HEK293 (cell line): ENCODE data around the gene ABLIM3.
A peak's percentile ranks its signal among the peaks of the same experiment; 100 is the strongest.

ENCODE experiments used
- CTCF ChIA-PET: fragments of 350-600 bp; formaldehyde crosslinking; extraction: SDS; loops from one replicate; lab custom pipeline; 2021; ENCODE audit warnings: antibody characterized with exemption; lab: Yijun Ruan, JAX
- POLR2A ChIA-PET: fragments of 300-600 bp; formaldehyde crosslinking; extraction: SDS; loops from one replicate; lab custom pipeline; 2020; ENCODE audit warnings: antibody characterized with exemption, inconsistent platforms; lab: Yijun Ruan, JAX
- H3K27ac ChIP-seq: fragments of 200-500 bp; sonication (Bioruptor generic); 2 replicates; pipeline ENCODE4 v1.5.1; 2014; ENCODE audit warnings: low read depth, low read length, control low read depth, inconsistent platforms; ENCODE audit errors: extremely low read depth
- H3K36me3 ChIP-seq, 2 experiments: fragments of 200-500 bp in 1 of 2; sonication (Bioruptor generic) in 1 of 2; 1 replicate in 1 of 2; 2 replicates in 1 of 2; pipeline ENCODE4 v1.5.1; 2014 to 2017; ENCODE audit warnings: inconsistent platforms in 2 of 2, low read length in 2 of 2; ENCODE audit not compliant: control insufficient read depth in 2 of 2, insufficient read depth in 1 of 2
- H3K4me1 ChIP-seq: fragments of 200-500 bp; sonication (Bioruptor generic); 2 replicates; pipeline ENCODE4 v1.5.1; 2014; ENCODE audit warnings: mild to moderate bottlenecking, low read length, inconsistent platforms; ENCODE audit not compliant: control insufficient read depth, insufficient read depth
- H3K4me3 ChIP-seq: 2 replicates; pipeline ENCODE4 v1.5.1; 2011; ENCODE audit warnings: low read depth, mild to moderate bottlenecking, control low read depth, low read length, moderate library complexity
- H3K9me3 ChIP-seq: fragments of 200-500 bp; sonication (Bioruptor generic); 2 replicates; pipeline ENCODE4 v1.5.1; 2014; ENCODE audit warnings: low read depth, low read length, inconsistent platforms; ENCODE audit not compliant: control insufficient read depth, insufficient read depth
- INSM2 ChIP-seq: fragments of 450-650 bp; formaldehyde crosslinking; IDR thresholded peaks from 2 replicates; pipeline ENCODE4 v1.5.1; 2016; ENCODE audit warnings: missing biosample characterization, missing genetic modification characterization
- RBAK ChIP-seq: fragments of 450-650 bp; formaldehyde crosslinking; IDR thresholded peaks from 2 replicates; pipeline ENCODE4 v1.5.1; 2016; ENCODE audit warnings: missing biosample characterization, missing genetic modification characterization
- SALL2 ChIP-seq: fragments of 450-650 bp; formaldehyde crosslinking; IDR thresholded peaks from 2 replicates; pipeline ENCODE4 v1.5.0; 2017; ENCODE audit warnings: missing biosample characterization, mild to moderate bottlenecking, missing genetic modification characterization, borderline replicate concordance
- ZBTB10 ChIP-seq: fragments of 450-650 bp; formaldehyde crosslinking; IDR thresholded peaks from 2 replicates; pipeline ENCODE4 v1.5.1; 2016; ENCODE audit warnings: missing biosample characterization, missing genetic modification characterization
- ZNF138 ChIP-seq: fragments of 450-650 bp; formaldehyde crosslinking; IDR thresholded peaks from 2 replicates; pipeline ENCODE4 v1.5.1; 2016; ENCODE audit warnings: missing biosample characterization, missing genetic modification characterization, borderline replicate concordance
- ZNF146 ChIP-seq: fragments of 450-650 bp; formaldehyde crosslinking; IDR thresholded peaks from 2 replicates; pipeline ENCODE4 v1.5.1; 2016; ENCODE audit warnings: missing biosample characterization, missing genetic modification characterization
- ZNF148 ChIP-seq: fragments of 450-650 bp; formaldehyde crosslinking; IDR thresholded peaks from 2 replicates; pipeline ENCODE4 v1.5.0; 2017; ENCODE audit warnings: missing biosample characterization, missing genetic modification characterization, borderline replicate concordance
- ZNF280D ChIP-seq: fragments of 450-650 bp; formaldehyde crosslinking; IDR thresholded peaks from 2 replicates; pipeline ENCODE4 v1.5.1; 2016; ENCODE audit warnings: missing biosample characterization, missing genetic modification characterization
- ZNF335 ChIP-seq: fragments of 450-650 bp; formaldehyde crosslinking; conservative IDR thresholded peaks from 2 replicates; pipeline ENCODE4 v1.5.1; 2016; ENCODE audit warnings: missing biosample characterization, missing genetic modification characterization
- ZNF426 ChIP-seq: fragments of 450-650 bp; formaldehyde crosslinking; IDR thresholded peaks from 2 replicates; pipeline ENCODE4 v1.5.1; 2017; ENCODE audit warnings: missing biosample characterization, missing genetic modification characterization, mild to moderate bottlenecking, inconsistent platforms, moderate library complexity
- ZNF48 ChIP-seq: fragments of 450-650 bp; formaldehyde crosslinking; IDR thresholded peaks from 2 replicates; pipeline ENCODE4 v1.5.1; 2016; ENCODE audit warnings: missing biosample characterization, missing genetic modification characterization
- ZNF513 ChIP-seq: fragments of 450-650 bp; IDR thresholded peaks from 2 replicates; pipeline ENCODE4 v1.5.1; 2018; ENCODE audit warnings: missing biosample characterization, missing genetic modification characterization
- ZNF621 ChIP-seq: fragments of 450-650 bp; formaldehyde crosslinking; IDR thresholded peaks from 2 replicates; pipeline ENCODE4 v1.5.1; 2017; ENCODE audit warnings: missing biosample characterization, missing genetic modification characterization
- ZNF645 ChIP-seq: fragments of 450-650 bp; formaldehyde crosslinking; IDR thresholded peaks from 2 replicates; pipeline ENCODE4; 2016; ENCODE audit warnings: missing biosample characterization, missing genetic modification characterization
- ZNF791 ChIP-seq: fragments of 450-650 bp; formaldehyde crosslinking; IDR thresholded peaks from 2 replicates; pipeline ENCODE4 v1.5.1; 2016; ENCODE audit warnings: missing biosample characterization, missing genetic modification characterization
- ZSCAN5A ChIP-seq: fragments of 450-650 bp; formaldehyde crosslinking; IDR thresholded peaks from 2 replicates; pipeline ENCODE4 v1.5.1; 2016; ENCODE audit warnings: missing biosample characterization, missing genetic modification characterization

Gene ABLIM3

GRCh38 chr5:149144637-149145036 is 3.3 kb downstream of the ABLIM3 start:
- Histone ChIP-seq H3K4me1 (no peaks in the 10 kb centered on the region), H3K27ac (no peak overlapping the region), H3K4me3 (no peak overlapping the region), H3K9me3 (no peaks in the 10 kb centered on the region), H3K36me3 (no peaks in the 10 kb centered on the region)
- POLR2A ChIA-PET = no interaction called here
- CTCF ChIA-PET = interaction anchor here (0.6 to 1.3 kb wide), 4 partner anchors 31 to 120 kb away, joined by 3 to 6 read pairs (median 4); no protein-coding TSS in a partner anchor
- TF ChIP-seq ZNF335 (tag by site-specific recombination) = no peak

GRCh38 chr5:149145138-149145537 is 3.8 kb downstream of the ABLIM3 start:
- Histone ChIP-seq H3K27ac (no peak overlapping the region), H3K4me1 (no peaks in the 10 kb centered on the region), H3K4me3 (no peak overlapping the region), H3K36me3 (no peaks in the 10 kb centered on the region), H3K9me3 (no peaks in the 10 kb centered on the region)
- TF ChIP-seq ZBTB10 (tag by site-specific recombination) (no peak), ZNF645 (no peak), ZNF621 (tag by site-specific recombination) (no peak), ZNF146 (tag by site-specific recombination) (peak; percentile 66)
- CTCF ChIA-PET = interaction anchor here (0.9 to 1.3 kb wide), 3 partner anchors 84 to 120 kb away, joined by 3 to 6 read pairs (median 4); no protein-coding TSS in a partner anchor
- POLR2A ChIA-PET = no interaction called here

GRCh38 chr5:149147676-149148075 is 6.4 kb downstream of the ABLIM3 start:
- Histone ChIP-seq H3K9me3 (no peaks in the 10 kb centered on the region), H3K4me3 (no peak overlapping the region), H3K4me1 (no peaks in the 10 kb centered on the region), H3K27ac (no peak overlapping the region), H3K36me3 (no peaks in the 10 kb centered on the region)
- ChIA-PET CTCF (interaction anchor here (0.7 kb wide), 1 partner anchor 80 kb away, joined by 3 read pairs; no protein-coding TSS in a partner anchor), POLR2A (no interaction called here)
- no peak for TF ChIP-seq ZSCAN5A (tag by site-specific recombination)
- TF ChIP-seq ZNF513 = no peak
- no peak for TF ChIP-seq ZNF426 (tag by site-specific recombination)
- TF ChIP-seq ZNF280D (tag by site-specific recombination) = no peak
- TF ChIP-seq SALL2 (tag by site-specific recombination) = no peak
- no peak for TF ChIP-seq ZNF791 (tag by site-specific recombination)
- TF ChIP-seq ZNF48 (tag by site-specific recombination) = no peak
- no peak for TF ChIP-seq ZNF148
- TF ChIP-seq ZNF138 (tag by site-specific recombination) = no peak
- no peak for TF ChIP-seq RBAK (tag by site-specific recombination)
- no peak for TF ChIP-seq INSM2 (tag by site-specific recombination)
